Transverse colon (tissue), 4 donors: ENCODE results near the gene DGKZ. TPM values are rescaled to one million over a fixed set of nuclear protein-coding genes. Genes with fewer than 3 reads are reported as not detected.
A peak's percentile ranks its signal among the peaks of the same experiment; 100 is the strongest.

Experiments used
- DNase-seq: peaks from one replicate; pipeline ENCODE4 v3.0.0-alpha.2; 2019
- H3K27ac ChIP-seq, 4 donors: fragments of 200-600 bp; sonication (generic); 2 replicates each; pipeline ENCODE4 v1.5.1; 2016 to 2018; ENCODE audit warnings: inconsistent platforms in 4 of 4
- H3K27me3 ChIP-seq: fragments of 200-600 bp; sonication (generic); 2 replicates; pipeline ENCODE4 v1.5.1; 2017; ENCODE audit warnings: inconsistent platforms
- H3K36me3 ChIP-seq, 4 donors: fragments of 200-600 bp; sonication (generic); 2 replicates each; pipeline ENCODE4 v1.5.1; 2017 to 2019; ENCODE audit warnings: inconsistent platforms in 4 of 4
- H3K4me1 ChIP-seq, 4 donors: fragments of 200-600 bp; sonication (generic); 2 replicates each; pipeline ENCODE4 v1.5.1; 2017 to 2020; ENCODE audit warnings: inconsistent platforms in 4 of 4
- H3K4me3 ChIP-seq, 4 donors: fragments of 200-600 bp; sonication (generic); 1 replicate in 1 of 4; 2 replicates in 3 of 4; pipeline versions ENCODE4 v1.5.1 to v1.6.1; 2017 to 2019; ENCODE audit warnings: inconsistent platforms in 4 of 4
- H3K9me3 ChIP-seq, 2 donors: fragments of 200-600 bp; sonication (generic); 2 replicates each; pipeline ENCODE4 v1.5.1; 2017 to 2019; ENCODE audit warnings: inconsistent platforms in 2 of 2
- EP300 ChIP-seq: sonication (generic); formaldehyde crosslinking; IDR thresholded peaks from one replicate; pipeline ENCODE4 v1.6.1; 2017; ENCODE audit warnings: antibody characterized with exemption, low read depth
- POLR2A ChIP-seq: fragments of 450-650 bp; IDR thresholded peaks from one replicate; pipeline ENCODE4 v1.6.1; 2016; ENCODE audit warnings: antibody characterized with exemption, mild to moderate bottlenecking, moderate library complexity
- POLR2AphosphoS5 ChIP-seq, 3 donors: sonication (generic); formaldehyde crosslinking; IDR thresholded peaks; one replicate each; pipeline ENCODE4 v1.6.1; 2016; ENCODE audit warnings: antibody characterized with exemption in 3 of 3
- WGBS, 2 donors: methylation state at CpG; one replicate each; pipeline ENCODE4 v1.1.5; 2018; ENCODE audit warnings: low coverage in 1 of 2; 5-methylcytosine and 5-hydroxymethylcytosine counted together
- in situ Hi-C, 4 donors: fragments of 200-750 bp; cut with MboI; loops; one replicate each; pipeline versions ENCODE4 v1.15.0 to v1.15.1; 2017; ENCODE audit warnings: low sequenced_read_pairs in 3 of 4, low pct_ligation_motif_present in 1 of 4, low pct_unique_long_range_greater_than_20kb in 1 of 4
- intact Hi-C: fragments of 100-400 bp; cut with DNase I; formaldehyde crosslinking; loops from one replicate; pipeline ENCODE4 v1.15.1; 2023; ENCODE audit warnings: low total_unique reads
- total RNA-seq, 4 donors: library from RNA; depleted of rRNA; stranded (reverse); fragments of >200 nt; gene quantifications; one replicate each; pipeline ENCODE4 v1.1.0, GENCODE V29; 2016
- TF ChIP-seq, protein P1 (sequence below), 5 experiments: fragments of 200-600 bp in 3 of 5; fragments of 450-650 bp in 2 of 5; sonication (generic) in 3 of 5; IDR thresholded peaks; 1 replicate in 2 of 5; 2 replicates in 3 of 5; pipeline ENCODE4 v1.5.1; 2016 to 2017; ENCODE audit warnings: antibody characterized with exemption in 5 of 5, inconsistent platforms in 3 of 5, mild to moderate bottlenecking in 2 of 5, moderate library complexity in 1 of 5

The DGKZ gene
- total RNA-seq, 4 donors from 2014 or later: 56.4 to 105 (median 67.7) TPM

DNA sequence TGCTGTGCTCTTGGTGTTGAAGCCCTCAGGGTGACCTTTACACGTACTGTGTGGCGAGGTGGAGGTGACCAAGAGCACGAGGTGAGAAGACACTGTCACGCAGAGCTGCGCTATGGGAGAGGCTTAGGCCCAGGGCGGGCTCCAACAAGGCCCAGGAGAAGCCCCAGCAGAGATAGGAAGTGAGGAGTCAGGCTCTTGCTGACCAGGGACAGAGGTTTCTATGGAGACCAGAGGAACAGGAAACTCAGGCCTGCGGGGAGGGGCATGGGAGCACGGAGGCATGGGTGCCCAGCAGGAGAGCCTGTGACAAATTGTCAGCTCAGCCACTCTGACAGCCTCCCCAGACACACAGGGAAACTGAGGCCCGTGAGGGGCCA lies 15.8 kb downstream of the DGKZ start:
- 76% methylated on average over 9 of the region's 9 CpGs; no CpG with 5 or more reads in 1 of the 2 donors for WGBS, 2 donors
- intact Hi-C loops (no loop called here), in situ Hi-C loops (no loop called here)
- H3K36me3 ChIP-seq: no peaks in the 10 kb centered on the region
- no peak overlapping the region for H3K4me3 ChIP-seq
- H3K9me3 ChIP-seq: no peaks in the 10 kb centered on the region
- no peak for TF ChIP-seq EP300
- no peak for TF ChIP-seq POLR2A
- no peak for TF ChIP-seq POLR2AphosphoS5 (IDR thresholded peaks at IDR 0.05)
- TF ChIP-seq, protein P1, sequence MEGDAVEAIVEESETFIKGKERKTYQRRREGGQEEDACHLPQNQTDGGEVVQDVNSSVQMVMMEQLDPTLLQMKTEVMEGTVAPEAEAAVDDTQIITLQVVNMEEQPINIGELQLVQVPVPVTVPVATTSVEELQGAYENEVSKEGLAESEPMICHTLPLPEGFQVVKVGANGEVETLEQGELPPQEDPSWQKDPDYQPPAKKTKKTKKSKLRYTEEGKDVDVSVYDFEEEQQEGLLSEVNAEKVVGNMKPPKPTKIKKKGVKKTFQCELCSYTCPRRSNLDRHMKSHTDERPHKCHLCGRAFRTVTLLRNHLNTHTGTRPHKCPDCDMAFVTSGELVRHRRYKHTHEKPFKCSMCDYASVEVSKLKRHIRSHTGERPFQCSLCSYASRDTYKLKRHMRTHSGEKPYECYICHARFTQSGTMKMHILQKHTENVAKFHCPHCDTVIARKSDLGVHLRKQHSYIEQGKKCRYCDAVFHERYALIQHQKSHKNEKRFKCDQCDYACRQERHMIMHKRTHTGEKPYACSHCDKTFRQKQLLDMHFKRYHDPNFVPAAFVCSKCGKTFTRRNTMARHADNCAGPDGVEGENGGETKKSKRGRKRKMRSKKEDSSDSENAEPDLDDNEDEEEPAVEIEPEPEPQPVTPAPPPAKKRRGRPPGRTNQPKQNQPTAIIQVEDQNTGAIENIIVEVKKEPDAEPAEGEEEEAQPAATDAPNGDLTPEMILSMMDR (IDR thresholded peaks at IDR 0.05): no peak
- H3K27me3 ChIP-seq: no peaks in the 10 kb centered on the region
- DNase-seq: no peak
- H3K27ac ChIP-seq: peak overlapping the region; percentile 67 to 80 (median 74)
- peaks cover 23 to 37% (median 27%) of the 10 kb centered on the region in 4 donors for H3K4me1 ChIP-seq

GRCh38 chr11:46363455-46364005 lies 16.3 kb downstream of the DGKZ start:
- in situ Hi-C loops (no loop called here), intact Hi-C loops (no loop called here)
- TF ChIP-seq EP300 (no peak), POLR2AphosphoS5 (IDR thresholded peaks at IDR 0.05) (no peak), POLR2A (no peak)
- TF ChIP-seq, protein P1 (IDR thresholded peaks at IDR 0.05): no peak
- H3K27me3 ChIP-seq: no peaks in the 10 kb centered on the region
- H3K9me3 ChIP-seq: no peaks in the 10 kb centered on the region
- WGBS, 2 donors: 94% methylated on average over 17 of the region's 21 CpGs; no CpG with 5 or more reads in 1 of the 2 donors
- H3K27ac ChIP-seq: peak overlapping the region; percentile 27 to 80 (median 69)
- peaks cover 23 to 37% (median 27%) of the 10 kb centered on the region in 4 donors for H3K4me1 ChIP-seq
- no peak overlapping the region for H3K4me3 ChIP-seq
- no peaks in the 10 kb centered on the region for H3K36me3 ChIP-seq
- DNase-seq: no peak

DNA sequence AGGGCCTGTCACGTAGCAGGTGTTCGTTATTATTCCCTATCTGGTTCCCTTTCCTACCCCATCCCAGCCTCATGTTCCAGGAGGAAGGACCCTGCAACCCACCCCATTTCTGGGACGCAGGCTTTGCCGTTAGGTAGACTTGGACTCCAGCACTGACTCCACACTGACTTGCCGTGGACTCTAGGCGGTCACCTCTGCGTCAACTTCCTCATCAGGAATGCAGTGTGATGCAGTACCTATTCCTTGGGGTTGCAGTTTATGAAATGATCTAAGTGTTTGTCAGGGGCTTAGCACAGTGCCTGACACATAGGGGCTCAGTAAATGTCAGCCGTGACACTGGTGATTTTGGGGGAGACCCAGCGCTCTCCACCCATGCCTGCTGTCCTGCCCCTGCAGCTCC lies 16.8 kb downstream of the DGKZ start:
- Histone ChIP-seq H3K4me1 (peaks cover 23 to 37% (median 27%) of the 10 kb centered on the region in 4 donors), H3K27ac (no peak overlapping the region)

DNA sequence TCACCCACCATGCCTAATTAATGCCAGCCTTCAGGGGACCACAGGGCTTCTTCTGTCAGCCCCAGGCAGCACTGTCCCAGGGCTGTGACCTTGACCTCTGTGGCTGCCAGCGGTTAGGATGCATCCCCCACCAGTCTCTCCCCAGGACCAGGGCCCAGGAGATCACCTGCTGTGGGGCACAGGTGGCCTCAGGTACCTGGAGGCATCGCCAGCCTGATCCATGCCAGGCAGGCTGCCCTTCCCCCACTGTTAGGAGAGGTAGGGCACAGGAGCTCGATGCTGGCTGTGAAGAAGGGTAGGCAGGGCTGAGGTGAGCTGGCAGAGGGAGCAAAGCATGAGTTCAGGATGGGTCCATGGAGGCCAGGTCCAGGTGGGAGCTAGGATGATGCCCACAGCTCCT lies 17.5 kb downstream of the DGKZ start:
- no peaks in the 10 kb centered on the region for H3K27me3 ChIP-seq
- DNase-seq: no peak
- no peaks in the 10 kb centered on the region for H3K36me3 ChIP-seq
- H3K4me1 ChIP-seq: peaks cover 23 to 37% (median 27%) of the 10 kb centered on the region in 4 donors
- H3K27ac ChIP-seq: no peak overlapping the region
- 80% methylated on average over 3 of the region's 3 CpGs; no CpG with 5 or more reads in 1 of the 2 donors for WGBS, 2 donors
- TF ChIP-seq POLR2A (no peak), EP300 (no peak), POLR2AphosphoS5 (IDR thresholded peaks at IDR 0.05) (no peak)
- TF ChIP-seq, protein P1 (IDR thresholded peaks at IDR 0.05): no peak
- no peaks in the 10 kb centered on the region for H3K9me3 ChIP-seq
- in situ Hi-C loops: no loop called here
- intact Hi-C loops: no loop called here
- no peak overlapping the region for H3K4me3 ChIP-seq

More for the DNA sequence above, 16.8 kb downstream of the DGKZ start:
- no peak overlapping the region for H3K4me3 ChIP-seq
- no peaks in the 10 kb centered on the region for H3K36me3 ChIP-seq
- no peaks in the 10 kb centered on the region for H3K27me3 ChIP-seq
- DNase-seq: no peak
- intact Hi-C loops (no loop called here), in situ Hi-C loops (no loop called here)
- 85% methylated on average over 9 of the region's 9 CpGs; no CpG with 5 or more reads in 1 of the 2 donors for WGBS, 2 donors
- TF ChIP-seq POLR2AphosphoS5 (IDR thresholded peaks at IDR 0.05): no peak
- TF ChIP-seq, protein P1 (IDR thresholded peaks at IDR 0.05): no peak
- no peak for TF ChIP-seq EP300
- TF ChIP-seq POLR2A: no peak
- no peaks in the 10 kb centered on the region for H3K9me3 ChIP-seq
